ENCODE data around the gene ITPK1.

- no peak for TF ChIP-seq SIN3A (IDR thresholded peaks at IDR 0.05; ENCODE audit: borderline replicate concordance, insufficient read depth, low read length)
- no peak for TF ChIP-seq REST (IDR thresholded peaks at IDR 0.05; ENCODE audit: insufficient read depth in 1 of 2, low read depth in 2 of 2, low read length in 2 of 2)
- no peak for TF ChIP-seq TAF1 (IDR thresholded peaks at IDR 0.05; ENCODE audit: borderline replicate concordance, insufficient read depth, low read length)
- TF ChIP-seq POLR2AphosphoS5 (IDR thresholded peaks at IDR 0.05; ENCODE audit: low read depth, low read length): no peak
Observed at GRCh38 chr14:93018366-93018765, 97.4 kb downstream of the ITPK1 start.

Data from PFSK-1 (cell line).